Naive B cell (primary cell): ENCODE results near the gene GPR62. TPM values are rescaled to one million over a fixed set of nuclear protein-coding genes. Genes with fewer than 3 reads are reported as not detected.

ENCODE experiments used
- ATAC-seq, 2 donors: fragments of 150-1000 bp; cut with Tn5 transposase; 2 replicates each; pipeline ENCODE4 v1.10.0; 2021; ENCODE audit warnings: low read depth in 2 of 2, mild to moderate bottlenecking in 2 of 2, moderate library complexity in 2 of 2
- DNase-seq: peaks from one replicate; pipeline ENCODE4 v3.0.0; 2022
- H3K27ac Mint-ChIP-seq, 6 donors: one replicate each; pipeline ENCODE4 v1.8.0; 2020 to 2022; ENCODE audit warnings: mild to moderate bottlenecking in 6 of 6, mixed read lengths in 6 of 6, moderate library complexity in 5 of 6, inconsistent platforms in 2 of 6
- H3K27me3 Mint-ChIP-seq, 3 donors: one replicate each; pipeline ENCODE4 v1.8.0; 2021 to 2022; ENCODE audit warnings: mixed read lengths in 3 of 3, mild to moderate bottlenecking in 1 of 3
- H3K36me3 Mint-ChIP-seq, 2 donors: one replicate each; pipeline ENCODE4 v1.8.0; 2020 to 2022; ENCODE audit warnings: mixed read lengths in 2 of 2, inconsistent platforms in 1 of 2, mild to moderate bottlenecking in 1 of 2
- H3K4me1 Mint-ChIP-seq, 3 donors: one replicate each; pipeline ENCODE4 v1.8.0; 2020 to 2022; ENCODE audit warnings: mixed read lengths in 3 of 3, inconsistent platforms in 1 of 3, mild to moderate bottlenecking in 1 of 3, moderate library complexity in 1 of 3
- H3K4me3 Mint-ChIP-seq, 8 donors: one replicate each; pipeline ENCODE4 v1.8.0; 2020 to 2022; ENCODE audit warnings: mild to moderate bottlenecking in 8 of 8, mixed read lengths in 8 of 8, moderate library complexity in 8 of 8, inconsistent platforms in 2 of 8
- H3K9me3 Mint-ChIP-seq, 7 donors: one replicate each; pipeline ENCODE4 v1.8.0; 2020 to 2022; ENCODE audit warnings: mixed read lengths in 7 of 7, mild to moderate bottlenecking in 5 of 7, inconsistent platforms in 2 of 7, moderate library complexity in 1 of 7
- polyA plus RNA-seq, 6 donors: library from polyadenylated mRNA; unstranded; fragments of 300-500 nt; fragmentation: Illumina TruSeq; gene quantifications; one replicate each; pipeline ENCODE4 v1.2.3, GENCODE V29; 2021; ENCODE audit warnings: low read depth in 6 of 6

The GPR62 gene
- polyA plus RNA-seq, 6 donors from 2014 or later = not detected

DNA sequence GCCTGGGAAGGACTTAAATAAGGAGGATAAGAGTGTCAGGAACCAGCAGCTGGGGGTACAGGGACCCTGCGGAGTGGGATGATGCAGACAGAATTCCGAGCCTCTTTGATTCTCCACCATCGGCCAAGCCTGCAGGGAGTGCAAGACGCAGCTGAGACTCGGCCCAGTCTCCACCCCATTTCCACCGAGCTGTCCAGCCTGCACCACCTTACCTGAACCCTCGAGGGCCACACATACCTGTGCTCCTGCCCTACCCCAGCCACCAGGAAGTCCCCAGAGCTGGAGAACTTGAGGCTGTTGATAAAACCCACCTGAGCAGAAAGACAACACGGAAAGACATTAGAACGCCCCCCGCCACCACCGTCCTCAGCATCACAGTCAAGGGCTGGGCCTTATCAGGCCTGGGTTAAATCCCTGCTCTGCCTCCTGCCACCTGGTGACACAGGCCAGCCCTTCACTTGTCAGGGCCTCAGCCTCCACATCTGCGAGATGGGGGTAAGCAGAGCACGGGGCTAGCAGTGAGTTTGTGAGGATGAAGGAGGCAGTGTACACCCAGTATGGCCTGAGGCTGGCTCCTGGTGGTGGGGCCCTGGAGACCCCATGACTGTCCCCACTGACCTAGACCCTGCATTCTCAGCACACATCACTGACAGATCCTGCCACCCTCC lies 21.6 kb upstream of the GPR62 start:
- H3K27me3 Mint-ChIP-seq = no peaks in the 10 kb centered on the region
- H3K27ac Mint-ChIP-seq = peak overlapping the region in 1 of 6 donors; percentile 70
- no peak for ATAC-seq
- H3K4me3 Mint-ChIP-seq = no peak overlapping the region
- peaks cover 4 to 39% of the 10 kb centered on the region in 2 donors for H3K36me3 Mint-ChIP-seq
- H3K9me3 Mint-ChIP-seq = no peaks in the 10 kb centered on the region
- H3K4me1 Mint-ChIP-seq = peaks cover 0 to 7% (median 2%) of the 10 kb centered on the region in 3 donors
- no peak for DNase-seq

DNA sequence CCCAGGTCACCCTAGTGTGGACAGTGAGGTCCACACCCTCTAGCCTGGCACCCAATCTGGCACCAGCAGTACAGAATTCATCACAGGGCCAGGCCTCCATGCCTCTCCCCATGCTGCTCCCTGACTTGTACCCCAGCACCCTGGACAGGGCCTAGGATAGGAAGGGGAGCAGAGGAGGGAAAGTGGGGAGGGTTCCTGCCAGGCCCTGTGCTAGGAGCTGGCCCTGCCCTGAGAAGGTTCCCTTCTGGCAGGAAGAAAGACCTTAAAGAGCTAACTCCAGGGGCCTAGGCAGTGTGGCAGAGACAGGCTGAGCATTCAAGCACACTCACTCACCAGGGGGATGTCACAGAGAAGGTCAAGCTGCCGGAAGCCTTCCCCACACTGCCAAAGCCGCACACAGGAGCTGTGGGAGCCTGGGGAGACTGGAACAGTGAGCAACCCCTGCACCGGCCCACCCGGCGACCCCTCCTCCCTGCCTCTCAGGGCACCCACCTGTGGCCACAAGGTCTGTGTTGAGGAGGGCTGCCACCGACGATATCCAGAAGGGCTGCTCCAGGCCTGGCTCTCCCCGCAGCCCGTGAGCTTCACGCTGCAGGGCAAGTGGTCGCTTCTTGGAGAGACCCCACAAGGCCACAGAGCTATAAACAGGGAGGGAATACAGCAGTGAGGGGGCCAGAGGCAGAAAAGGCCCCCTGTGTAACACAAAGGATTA lies 20.9 kb upstream of the GPR62 start:
- Mint-ChIP-seq H3K27ac (peak overlapping the region in 1 of 6 donors; percentile 70), H3K4me1 (peaks cover 3 to 10% (median 6%) of the 10 kb centered on the region in 3 donors), H3K36me3 (peaks cover 4 to 39% of the 10 kb centered on the region in 2 donors), H3K9me3 (no peaks in the 10 kb centered on the region), H3K27me3 (no peaks in the 10 kb centered on the region), H3K4me3 (no peak overlapping the region)
- DNase-seq (no peak), ATAC-seq (no peak)

DNA sequence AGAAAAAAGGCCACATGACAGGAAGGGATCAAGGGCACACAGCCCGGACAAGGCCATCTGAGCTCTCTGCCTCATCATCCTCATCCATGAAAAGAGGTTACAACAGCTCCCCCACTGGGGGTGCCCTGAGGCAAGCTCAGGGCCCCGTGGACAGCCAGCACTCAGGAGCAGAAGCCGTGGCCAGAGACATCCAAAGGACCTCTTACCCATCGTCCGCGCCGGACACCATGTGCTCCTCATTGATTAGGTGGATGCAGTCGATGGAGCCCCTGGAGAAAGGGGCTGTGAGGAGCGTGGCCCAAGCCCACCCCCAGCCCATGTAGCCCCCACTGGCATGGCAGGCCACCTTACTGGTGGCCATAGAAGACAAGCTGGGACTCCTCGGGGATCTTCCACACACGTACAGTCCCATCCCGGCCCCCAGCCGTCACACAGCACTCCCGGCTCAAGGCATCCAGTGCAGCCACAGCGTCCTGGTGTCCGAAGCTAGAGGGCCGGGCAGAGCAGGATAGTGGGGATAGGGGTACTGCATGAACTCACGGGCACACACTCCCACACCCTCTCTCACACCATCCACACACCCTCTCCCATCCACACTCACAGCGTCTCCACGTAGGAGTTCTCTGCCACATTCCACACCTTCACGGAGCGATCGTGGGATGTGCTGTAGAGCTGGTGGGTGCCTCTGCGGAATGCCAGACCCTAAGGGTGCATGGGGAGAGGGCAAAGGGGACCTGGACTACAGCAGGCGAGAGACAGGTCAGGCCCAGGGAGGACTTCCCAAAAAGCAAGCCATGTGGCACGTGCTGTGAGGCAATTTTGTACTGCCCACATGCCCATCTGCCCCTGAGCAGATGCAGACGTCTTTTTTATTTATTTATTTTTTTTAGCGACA lies 19.9 kb upstream of the GPR62 start:
- DNase-seq (no peak), ATAC-seq (no peak)
- H3K9me3 Mint-ChIP-seq = no peaks in the 10 kb centered on the region
- no peak overlapping the region for H3K27ac Mint-ChIP-seq
- H3K36me3 Mint-ChIP-seq = peaks cover 4 to 39% of the 10 kb centered on the region in 2 donors
- H3K27me3 Mint-ChIP-seq = no peaks in the 10 kb centered on the region
- H3K4me1 Mint-ChIP-seq = peaks cover 4 to 19% (median 12%) of the 10 kb centered on the region in 3 donors
- no peak overlapping the region for H3K4me3 Mint-ChIP-seq

DNA sequence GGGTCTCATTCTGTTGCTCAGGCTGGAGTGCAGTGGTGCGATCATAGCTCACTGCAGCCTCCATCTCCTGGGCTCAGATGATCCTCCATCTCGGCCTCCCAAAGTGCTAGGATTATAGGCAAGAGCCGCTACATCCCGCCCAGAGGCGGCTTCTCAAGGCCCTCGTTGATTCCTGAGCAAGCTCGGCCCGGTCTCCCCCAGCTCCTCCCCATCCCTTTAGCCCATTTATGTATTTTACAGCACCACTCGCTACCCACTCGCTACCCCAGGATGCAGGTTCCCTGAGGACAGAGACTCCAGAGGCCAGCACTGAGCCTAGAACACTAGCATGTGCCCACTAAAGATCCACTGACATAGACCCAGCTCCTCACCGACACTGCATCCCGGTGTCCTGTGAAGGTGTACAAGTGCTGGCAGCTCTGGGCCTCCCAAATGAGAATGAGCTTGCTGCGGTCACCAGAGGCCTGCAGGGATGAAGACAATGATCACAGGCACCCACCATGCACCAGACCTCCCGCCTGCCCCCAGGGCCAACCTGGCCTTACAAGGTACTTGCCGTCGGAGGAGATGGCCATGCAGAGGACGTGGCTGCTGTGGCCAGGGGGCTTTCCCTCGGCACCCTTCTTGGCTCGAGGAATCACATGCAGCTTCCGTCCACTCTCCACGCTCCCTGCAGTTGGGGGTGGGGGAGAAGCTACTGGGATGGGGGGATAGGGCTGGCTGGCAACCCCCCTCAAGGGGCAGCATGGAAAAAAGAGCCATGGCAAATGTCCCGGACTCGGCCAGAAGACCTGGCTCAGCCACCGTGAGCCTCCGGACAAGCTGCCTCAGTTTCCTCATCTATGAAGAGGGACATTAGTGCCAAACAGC lies 19.1 kb upstream of the GPR62 start:
- H3K36me3 Mint-ChIP-seq = peaks cover 4 to 39% of the 10 kb centered on the region in 2 donors
- no peaks in the 10 kb centered on the region for H3K27me3 Mint-ChIP-seq
- DNase-seq (no peak), ATAC-seq (no peak)
- H3K9me3 Mint-ChIP-seq = no peaks in the 10 kb centered on the region
- no peak overlapping the region for H3K27ac Mint-ChIP-seq
- peaks cover 10 to 28% (median 20%) of the 10 kb centered on the region in 3 donors for H3K4me1 Mint-ChIP-seq
- H3K4me3 Mint-ChIP-seq = peak overlapping the region in 1 of 8 donors; percentile 80

DNA sequence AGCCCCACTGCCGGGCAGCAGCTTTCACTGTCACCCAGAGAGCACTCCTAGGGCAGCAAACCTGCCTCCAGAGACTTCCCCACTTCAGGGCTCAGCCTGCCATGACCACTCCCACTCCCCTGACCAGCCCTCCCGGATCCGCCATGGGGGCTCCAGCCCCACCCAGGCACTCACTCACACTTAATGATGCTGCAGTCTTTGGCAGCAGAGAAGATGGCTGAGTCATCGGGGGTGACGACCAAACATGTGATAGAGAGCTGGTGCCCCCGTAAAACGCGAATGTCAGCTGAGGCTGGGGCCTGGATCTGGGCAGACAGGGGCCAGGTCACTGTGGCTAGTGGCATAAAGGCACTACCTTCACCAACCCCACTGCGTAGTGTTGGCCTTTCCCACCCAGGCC lies 18.2 kb upstream of the GPR62 start:
- no peaks in the 10 kb centered on the region for H3K27me3 Mint-ChIP-seq
- H3K4me3 Mint-ChIP-seq = no peak overlapping the region
- DNase-seq = no peak
- no peak overlapping the region for H3K27ac Mint-ChIP-seq
- H3K4me1 Mint-ChIP-seq = peaks cover 10 to 33% (median 25%) of the 10 kb centered on the region in 3 donors
- ATAC-seq = no peak
- no peaks in the 10 kb centered on the region for H3K9me3 Mint-ChIP-seq
- peaks cover 4 to 39% of the 10 kb centered on the region in 2 donors for H3K36me3 Mint-ChIP-seq

DNA sequence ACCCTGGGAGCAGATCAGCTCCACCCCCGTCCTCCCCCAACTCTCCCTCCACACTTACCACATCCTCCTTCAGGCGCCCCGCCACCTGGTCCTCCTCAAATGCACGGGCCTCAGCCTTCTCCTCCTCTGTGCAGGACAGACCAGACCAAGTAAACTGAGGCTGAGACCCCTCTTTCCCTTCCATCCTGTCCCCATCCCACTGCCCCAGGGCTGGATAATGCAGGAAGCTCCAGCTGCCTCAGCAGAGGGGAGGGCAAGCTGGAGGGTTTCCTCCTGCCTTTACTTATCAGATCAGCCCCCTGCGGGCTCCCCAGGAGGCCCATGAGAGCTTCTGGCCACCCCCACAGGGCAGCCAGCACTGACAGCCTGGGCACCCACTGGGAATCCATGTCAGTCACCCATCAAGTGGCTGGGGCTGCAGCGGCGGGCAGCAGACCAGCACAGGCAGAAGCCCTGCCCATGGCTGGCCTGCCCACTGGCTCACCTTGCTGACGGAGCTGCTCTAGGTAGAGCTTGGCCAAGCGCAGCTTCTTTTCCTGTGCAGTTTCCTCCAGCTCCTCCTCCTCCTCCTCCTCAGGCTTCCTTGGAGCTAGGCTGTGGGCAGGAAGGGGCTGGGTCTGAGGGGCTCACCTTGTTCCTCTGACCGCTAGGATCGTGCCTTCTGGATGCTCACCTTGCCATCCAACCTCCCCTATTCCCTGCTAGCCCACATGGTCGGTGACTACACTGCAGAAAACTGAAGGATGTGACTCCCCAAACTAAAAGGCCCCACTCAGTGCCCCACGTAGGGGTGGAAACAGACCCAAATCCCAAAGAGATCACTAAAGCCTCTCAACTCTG lies 17.4 kb upstream of the GPR62 start:
- no peaks in the 10 kb centered on the region for H3K27me3 Mint-ChIP-seq
- DNase-seq = no peak

DNA sequence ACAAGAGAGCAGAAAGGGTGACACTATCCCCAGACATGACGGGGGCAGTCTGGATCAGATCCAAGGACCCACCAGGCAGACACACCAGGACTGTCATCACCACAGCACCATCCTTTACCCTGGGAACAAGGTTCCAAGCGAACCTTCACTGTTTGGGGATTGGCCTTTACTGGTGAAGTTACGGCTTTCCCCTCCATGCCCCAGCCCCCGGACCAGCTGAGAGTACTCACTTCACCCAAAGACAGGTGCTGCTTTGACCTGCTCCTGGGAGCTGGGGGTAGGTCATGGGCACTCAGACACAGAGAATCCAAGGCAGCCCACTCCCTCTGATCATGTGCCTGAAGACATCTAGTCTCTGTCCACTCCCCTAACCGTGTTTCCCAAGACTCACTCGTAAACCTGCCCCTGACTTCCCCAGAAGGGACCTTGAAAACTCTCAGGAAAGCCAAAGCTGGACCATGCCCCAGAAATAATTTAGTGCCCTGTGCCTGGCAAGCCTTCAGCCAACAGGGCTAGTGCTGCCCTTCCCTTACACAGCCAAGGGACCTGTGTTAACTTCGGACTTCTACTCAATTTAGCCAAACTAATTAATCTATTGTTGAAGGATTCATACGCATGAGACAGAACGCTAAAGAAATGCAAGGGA lies 16.3 kb upstream of the GPR62 start:
- peak overlapping the region in 2 of 8 donors; percentile 25 to 90 for H3K4me3 Mint-ChIP-seq
- DNase-seq (no peak), ATAC-seq (no peak)
- peak overlapping the region in 1 of 6 donors; percentile 5 for H3K27ac Mint-ChIP-seq
- no peaks in the 10 kb centered on the region for H3K27me3 Mint-ChIP-seq
- no peaks in the 10 kb centered on the region for H3K9me3 Mint-ChIP-seq
- H3K36me3 Mint-ChIP-seq = peaks cover 4 to 31% of the 10 kb centered on the region in 2 donors
- peaks cover 13 to 41% (median 33%) of the 10 kb centered on the region in 3 donors for H3K4me1 Mint-ChIP-seq

More for the DNA sequence above, 17.4 kb upstream of the GPR62 start:
- ATAC-seq = no peak
- H3K9me3 Mint-ChIP-seq = no peaks in the 10 kb centered on the region
- H3K4me3 Mint-ChIP-seq = peak overlapping the region in 1 of 8 donors; percentile 90
- H3K4me1 Mint-ChIP-seq = peaks cover 11 to 37% (median 29%) of the 10 kb centered on the region in 3 donors
- peaks cover 4 to 39% of the 10 kb centered on the region in 2 donors for H3K36me3 Mint-ChIP-seq
- H3K27ac Mint-ChIP-seq = peak overlapping the region in 1 of 6 donors; percentile 81

DNA sequence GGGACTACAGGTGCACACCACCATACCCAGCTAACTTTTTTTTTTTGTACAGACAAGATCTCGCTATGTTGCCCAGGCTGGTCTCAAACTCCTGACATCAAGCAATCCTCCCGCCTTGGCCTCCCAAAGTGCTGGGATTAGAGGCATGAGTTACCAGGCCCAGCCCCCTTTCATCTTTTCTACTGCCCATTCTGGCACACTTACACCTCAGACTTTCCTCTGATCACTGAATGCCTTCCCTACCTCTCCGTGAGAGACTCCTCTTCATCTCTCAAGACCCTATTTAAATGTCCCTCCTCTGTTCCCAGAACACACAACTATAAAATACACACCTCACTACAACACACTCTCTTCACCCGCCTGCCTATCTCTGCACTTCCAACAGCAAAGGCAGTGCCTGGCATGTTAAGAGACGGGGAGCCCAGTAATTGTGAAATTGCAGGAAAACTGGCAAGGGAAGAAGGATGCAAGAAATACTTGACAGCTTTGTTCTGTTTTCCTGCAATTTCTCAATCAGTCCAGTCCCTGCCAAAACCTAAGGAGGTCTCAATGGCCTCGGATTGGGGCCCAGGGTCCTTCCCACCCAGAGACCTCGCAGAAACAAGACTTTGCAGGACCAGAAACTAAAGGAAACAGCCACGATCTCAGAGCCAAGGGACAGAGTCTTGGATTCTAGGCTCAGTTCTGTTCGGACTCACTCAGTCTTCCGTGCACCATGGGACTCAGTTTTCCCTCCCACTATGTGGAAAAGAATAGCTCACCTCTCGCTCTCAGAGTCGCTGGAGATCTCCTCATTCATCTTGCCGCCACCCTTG lies 14.3 kb upstream of the GPR62 start:
- no peaks in the 10 kb centered on the region for H3K9me3 Mint-ChIP-seq
- H3K36me3 Mint-ChIP-seq = peaks cover 4 to 18% of the 10 kb centered on the region in 2 donors
- H3K4me3 Mint-ChIP-seq = peak overlapping the region; percentile 90 to 96 (median 93)
- H3K27me3 Mint-ChIP-seq = no peaks in the 10 kb centered on the region
- ATAC-seq (no peak), DNase-seq (no peak)
- peak overlapping the region in 3 of 6 donors; percentile 80 to 93 (median 86) for H3K27ac Mint-ChIP-seq
- peaks cover 16 to 41% (median 33%) of the 10 kb centered on the region in 3 donors for H3K4me1 Mint-ChIP-seq

DNA sequence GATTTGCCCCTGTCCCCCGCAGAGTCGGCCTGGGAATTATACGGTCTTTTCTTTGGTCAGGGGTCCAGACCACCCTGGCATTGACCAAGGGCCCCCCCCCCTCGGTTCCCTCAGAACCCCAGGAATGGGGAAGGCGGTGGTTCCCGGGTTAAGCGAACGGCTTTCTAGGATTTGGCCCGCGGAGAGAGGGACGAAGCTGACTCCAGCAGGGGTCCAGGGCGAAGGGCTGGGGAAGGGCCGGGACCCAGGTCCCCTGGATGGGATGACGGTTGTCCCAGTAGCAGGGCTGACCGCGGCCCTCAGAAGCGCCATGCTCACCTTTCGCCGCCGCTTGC lies 13.8 kb upstream of the GPR62 start:
- Mint-ChIP-seq H3K9me3 (no peaks in the 10 kb centered on the region), H3K27ac (peak overlapping the region in 3 of 6 donors; percentile 84 to 93 (median 86)), H3K36me3 (peaks cover 4 to 13% of the 10 kb centered on the region in 2 donors), H3K27me3 (no peaks in the 10 kb centered on the region), H3K4me1 (peaks cover 16 to 41% (median 33%) of the 10 kb centered on the region in 3 donors), H3K4me3 (peak overlapping the region; percentile 90 to 96 (median 93))
- ATAC-seq = no peak
- no peak for DNase-seq

DNA sequence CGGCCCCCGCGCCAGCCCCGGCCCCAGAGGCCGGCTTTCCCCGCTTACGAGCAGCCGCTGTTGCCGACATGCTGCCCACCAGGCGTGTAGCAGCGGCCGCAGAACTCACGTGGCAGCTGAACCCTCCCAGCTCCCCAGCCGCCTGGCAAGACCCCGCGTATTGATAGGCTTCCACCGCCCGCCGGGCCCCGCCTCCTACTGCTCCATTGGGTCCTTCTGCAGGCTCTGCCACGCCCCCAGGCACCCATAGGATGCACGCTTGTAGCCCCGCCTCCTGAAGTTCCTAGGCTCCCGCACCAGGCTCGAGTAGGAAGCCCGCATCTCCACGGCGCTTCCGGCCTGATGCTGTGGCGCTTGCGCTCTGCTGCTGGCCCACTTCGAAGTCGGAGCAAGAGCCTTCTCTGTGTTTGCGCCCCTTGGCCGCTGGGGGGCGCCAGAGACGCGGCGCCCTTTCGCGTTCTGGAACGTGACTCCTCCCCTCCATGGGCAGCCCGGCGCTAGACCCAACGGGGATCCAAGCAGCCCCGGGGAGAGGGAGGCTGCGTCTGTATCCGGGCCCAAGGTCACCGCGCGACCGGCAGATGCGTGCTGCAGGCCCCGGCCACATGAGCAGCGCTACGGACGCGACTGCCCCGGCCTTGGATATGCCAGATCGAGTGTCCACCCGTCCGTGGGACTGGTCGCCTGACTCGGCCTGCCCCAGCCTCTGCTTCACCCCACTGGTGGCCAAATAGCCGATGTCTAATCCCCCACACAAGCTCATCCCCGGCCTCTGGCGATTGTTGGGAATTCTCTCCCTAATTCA lies 13.2 kb upstream of the GPR62 start, which contains the start of the genes PARP3 and RRP9:
Gene PARP3 (plus strand): TSS at position 566 of the 805 bp plus-strand sequence. CDS start 993 bp downstream, outside the sequence.
Gene RRP9 (minus strand): TSS at position 107 of the 805 bp plus-strand sequence. CDS start 37 bp downstream, at position 70.
- Mint-ChIP-seq H3K4me1 (peaks cover 16 to 41% (median 33%) of the 10 kb centered on the region in 3 donors), H3K27me3 (no peaks in the 10 kb centered on the region), H3K4me3 (peak within 1 kb of the TSS; percentile 90 to 96 (median 93)), H3K27ac (peak within 1 kb of the TSS; percentile 69 to 93 (median 87)), H3K36me3 (peaks cover 4 to 13% of the 10 kb centered on the region in 2 donors), H3K9me3 (no peaks in the 10 kb centered on the region)
- ATAC-seq = peak; percentile 88 to 91
- DNase-seq = peak; percentile 99
